Fibroblast of pulmonary artery (primary cell): ENCODE data around the gene GATA2.

Experiments used
- DNase-seq: peaks from one replicate; pipeline ENCODE4 v3.0.0-alpha.2; 2010; ENCODE audit warnings: low read depth
- H3K4me3 ChIP-seq: replicated peaks from 2 replicates; pipeline ENCODE4 v1.5.1; 2011; ENCODE audit warnings: low read depth, mild to moderate bottlenecking, control low read depth, low read length, moderate library complexity
- TF ChIP-seq, protein P1 (sequence below): IDR thresholded peaks from 2 replicates; pipeline ENCODE4 v1.5.1; 2011; ENCODE audit warnings: mild to moderate bottlenecking, control low read depth, low read length, inconsistent platforms; ENCODE audit errors: missing control alignments

Gene GATA2

DNA sequence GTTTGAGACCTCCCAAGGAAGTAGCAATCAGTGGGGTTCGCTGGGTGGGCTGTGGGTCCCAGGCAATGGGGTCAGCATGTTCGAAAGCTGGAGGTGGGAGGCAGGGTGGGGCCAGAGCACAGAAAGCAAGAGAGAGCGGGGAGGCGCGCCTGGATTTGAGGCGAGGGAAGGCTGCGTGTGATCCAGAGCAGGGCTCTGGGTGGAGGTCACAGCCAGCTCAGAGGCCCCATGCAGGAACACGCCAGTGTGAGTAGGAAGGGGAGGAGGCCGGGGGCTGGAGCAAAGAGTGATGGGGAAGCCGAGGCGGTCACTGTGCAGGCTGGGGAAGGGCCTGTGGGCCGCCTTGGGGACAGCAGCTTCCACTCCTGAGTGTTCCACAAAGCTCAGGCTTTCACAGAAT lies 35.1 kb downstream of the GATA2 start:
- DNase-seq: no peak
- TF ChIP-seq, protein P1, sequence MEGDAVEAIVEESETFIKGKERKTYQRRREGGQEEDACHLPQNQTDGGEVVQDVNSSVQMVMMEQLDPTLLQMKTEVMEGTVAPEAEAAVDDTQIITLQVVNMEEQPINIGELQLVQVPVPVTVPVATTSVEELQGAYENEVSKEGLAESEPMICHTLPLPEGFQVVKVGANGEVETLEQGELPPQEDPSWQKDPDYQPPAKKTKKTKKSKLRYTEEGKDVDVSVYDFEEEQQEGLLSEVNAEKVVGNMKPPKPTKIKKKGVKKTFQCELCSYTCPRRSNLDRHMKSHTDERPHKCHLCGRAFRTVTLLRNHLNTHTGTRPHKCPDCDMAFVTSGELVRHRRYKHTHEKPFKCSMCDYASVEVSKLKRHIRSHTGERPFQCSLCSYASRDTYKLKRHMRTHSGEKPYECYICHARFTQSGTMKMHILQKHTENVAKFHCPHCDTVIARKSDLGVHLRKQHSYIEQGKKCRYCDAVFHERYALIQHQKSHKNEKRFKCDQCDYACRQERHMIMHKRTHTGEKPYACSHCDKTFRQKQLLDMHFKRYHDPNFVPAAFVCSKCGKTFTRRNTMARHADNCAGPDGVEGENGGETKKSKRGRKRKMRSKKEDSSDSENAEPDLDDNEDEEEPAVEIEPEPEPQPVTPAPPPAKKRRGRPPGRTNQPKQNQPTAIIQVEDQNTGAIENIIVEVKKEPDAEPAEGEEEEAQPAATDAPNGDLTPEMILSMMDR: no peak
- no peak overlapping the region for H3K4me3 ChIP-seq

DNA sequence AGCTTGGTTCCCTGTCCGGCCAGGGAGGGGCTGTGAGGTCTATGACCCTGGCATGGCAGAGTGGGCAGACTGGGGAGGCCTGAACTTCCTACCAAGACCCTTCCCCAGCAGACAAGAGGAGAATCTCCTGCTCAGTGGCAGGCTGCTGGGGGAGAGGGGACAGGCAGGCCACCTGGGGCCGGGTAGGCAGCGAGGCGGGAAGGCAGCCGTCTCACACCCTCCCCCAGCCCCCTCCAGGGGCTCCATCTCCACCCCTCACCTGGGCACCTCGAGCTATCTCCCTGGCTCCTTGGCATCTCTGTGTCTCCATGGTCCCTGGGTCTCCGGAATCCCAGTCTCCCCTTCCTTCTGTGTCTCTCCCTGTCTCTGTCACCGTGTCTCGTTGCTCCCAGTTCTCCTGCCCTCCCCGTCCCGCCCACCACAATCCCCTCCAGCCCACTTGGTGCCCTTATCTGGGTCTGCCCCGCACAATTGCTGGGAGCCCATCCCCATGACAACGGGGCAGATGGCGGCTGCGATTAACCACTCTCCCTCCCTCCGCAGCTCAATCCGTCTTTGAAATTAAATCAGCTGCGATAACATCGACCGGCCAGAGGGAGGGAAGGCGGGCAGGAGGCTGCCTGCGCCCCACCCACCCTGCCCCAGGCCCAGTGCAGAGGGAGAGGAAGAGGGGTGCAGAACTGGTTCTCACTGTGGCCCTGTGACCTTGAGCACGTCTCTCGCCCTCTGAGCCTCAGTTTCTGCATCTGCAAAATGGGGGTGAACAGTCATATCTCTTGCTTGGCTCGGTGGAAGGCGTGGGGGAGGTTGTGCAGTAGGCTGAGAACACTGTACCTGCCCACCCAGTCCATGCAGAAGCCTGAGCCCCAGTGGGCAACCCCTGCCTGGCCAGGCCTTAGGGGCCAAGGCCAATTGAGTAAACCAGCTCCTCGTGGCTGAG lies 36.0 kb downstream of the GATA2 start:
- TF ChIP-seq, protein P1: no peak
- H3K4me3 ChIP-seq: no peak overlapping the region
- DNase-seq: no peak

DNA sequence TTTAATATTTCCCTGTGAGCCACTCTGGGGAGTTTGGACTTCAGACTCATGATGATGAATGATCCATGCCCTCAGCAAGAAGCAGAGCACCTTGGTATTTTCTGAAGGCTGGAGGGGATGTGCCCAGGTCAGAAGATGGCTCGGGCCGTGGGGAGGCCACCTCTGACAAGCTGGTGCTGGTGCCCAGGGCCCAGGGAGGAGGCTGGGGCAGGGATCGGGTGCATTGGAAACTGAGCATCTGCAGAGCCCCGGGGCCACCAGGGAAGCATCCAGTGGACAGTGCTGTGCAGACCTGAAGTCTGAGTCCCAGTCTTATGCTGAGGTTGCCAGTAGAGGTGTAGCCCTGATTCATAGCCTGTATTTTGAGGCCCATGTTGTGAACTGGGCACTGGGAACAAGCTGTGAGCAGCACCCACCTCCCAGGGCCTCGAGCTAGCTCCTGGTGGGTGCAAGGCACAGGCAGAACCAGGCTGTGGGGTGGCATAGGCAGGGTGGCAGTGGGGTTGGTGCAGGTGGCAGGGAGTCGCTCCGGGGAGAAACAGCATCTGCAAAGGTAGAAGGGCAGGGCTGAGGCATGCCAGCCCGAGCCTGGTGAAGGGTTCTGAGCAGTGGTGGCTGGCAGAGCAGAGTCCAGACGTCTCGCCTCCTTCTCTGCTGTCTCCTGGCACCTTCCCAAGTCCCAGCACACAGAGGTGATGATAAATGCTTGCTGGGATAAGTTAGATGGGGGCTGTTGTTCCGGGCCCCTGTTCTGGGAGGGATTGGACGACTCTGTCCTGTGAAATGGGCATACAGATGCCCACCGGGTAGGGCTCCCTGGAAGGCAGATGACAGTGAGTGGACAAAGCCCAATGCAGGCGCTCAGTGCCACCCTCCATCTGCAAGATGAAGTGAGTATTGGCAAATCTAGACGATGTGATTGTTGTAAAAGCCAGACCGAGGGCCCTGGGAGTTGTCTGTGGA lies 36.9 kb downstream of the GATA2 start:
- TF ChIP-seq, protein P1: no peak
- no peak for DNase-seq
- no peak overlapping the region for H3K4me3 ChIP-seq

DNA sequence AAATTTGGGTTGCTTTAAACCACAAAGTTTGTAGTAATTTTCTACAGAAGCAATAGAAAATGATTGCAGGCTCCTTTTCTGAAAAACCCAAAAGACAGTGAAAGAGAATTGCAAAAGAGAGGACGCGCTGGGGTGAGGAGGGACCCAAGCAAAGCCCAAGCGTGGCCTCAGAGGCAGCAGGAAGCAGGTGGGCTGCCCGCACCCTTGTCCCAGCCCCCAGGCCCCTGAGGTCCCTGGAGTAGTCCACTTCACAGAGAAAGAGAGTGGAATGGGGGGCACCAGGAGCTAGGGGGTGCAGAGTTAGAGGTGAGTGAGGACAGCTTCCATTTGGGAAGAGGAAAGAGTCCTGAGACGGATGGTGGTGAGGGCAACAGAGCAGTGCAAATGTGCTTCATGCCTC lies 37.9 kb downstream of the GATA2 start:
- TF ChIP-seq, protein P1: no peak
- no peak overlapping the region for H3K4me3 ChIP-seq
- DNase-seq: no peak

DNA sequence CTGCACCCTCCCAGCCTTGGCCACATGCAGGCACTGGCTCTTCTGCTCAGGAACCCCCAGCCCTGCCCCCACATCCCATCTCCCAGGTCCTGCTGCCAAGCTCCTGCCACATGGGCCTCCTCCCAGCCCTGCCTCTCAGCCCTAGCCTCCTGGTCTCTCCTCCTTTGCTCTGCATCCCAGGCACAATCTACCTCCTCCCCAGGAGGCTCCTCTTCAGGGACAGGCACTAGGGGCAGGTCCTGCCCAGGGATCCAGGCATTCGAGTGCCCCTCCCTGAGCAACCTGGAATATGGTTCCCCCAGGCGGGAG lies 38.7 kb downstream of the GATA2 start:
- H3K4me3 ChIP-seq: no peak overlapping the region
- TF ChIP-seq, protein P1: no peak
- no peak for DNase-seq

DNA sequence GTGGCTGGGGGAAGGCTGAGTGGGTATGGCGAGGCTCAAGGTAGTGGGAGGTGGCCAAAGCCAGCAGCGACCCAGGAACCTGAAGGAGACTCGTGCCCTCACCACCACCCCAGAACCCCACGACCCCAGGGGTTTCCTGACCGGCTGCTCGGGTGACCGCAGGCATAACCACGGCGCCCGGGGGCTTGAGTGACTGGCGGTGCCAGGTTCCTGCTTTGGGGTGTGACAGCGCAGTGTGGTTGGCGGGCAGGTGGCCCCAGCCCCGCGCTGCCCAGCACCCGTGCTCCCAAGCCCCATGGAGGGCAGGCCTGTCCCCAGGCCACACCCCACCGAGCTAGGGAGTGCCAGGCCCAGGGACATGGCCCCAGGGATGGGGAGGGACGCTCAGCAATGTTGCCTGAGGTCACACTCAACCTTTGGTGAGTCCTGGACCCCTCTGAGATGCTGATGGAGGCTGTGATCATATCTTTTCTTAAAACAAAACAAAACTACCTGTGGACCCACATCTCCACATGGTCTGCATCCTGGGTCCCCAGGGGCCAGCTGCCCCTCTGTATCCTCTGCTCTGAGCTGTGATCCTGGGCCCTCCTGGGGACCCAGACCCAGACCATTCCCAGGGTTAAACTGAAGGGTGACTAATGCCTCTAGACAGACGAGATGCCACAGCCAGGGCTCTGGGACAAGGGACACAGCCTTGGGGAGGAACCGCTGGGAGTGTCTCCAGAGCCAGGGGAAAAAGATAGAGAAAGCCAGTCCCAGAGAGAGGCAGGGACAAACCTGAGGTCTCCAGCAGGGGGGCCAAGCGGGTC lies 39.3 kb downstream of the GATA2 start:
- TF ChIP-seq, protein P1: no peak
- no peak overlapping the region for H3K4me3 ChIP-seq
- DNase-seq: no peak
